Measurements from ENCODE around the gene NCKAP5. TPM values are rescaled to one million over a fixed set of nuclear protein-coding genes. Genes with fewer than 3 reads are reported as not detected.
A peak's percentile ranks its signal among the peaks of the same experiment; 100 is the strongest.

NCKAP5 gene
- total and polyA plus RNA-seq, 2 of the 8 experiments (the other 6 are each of a cell fraction or from before 2014, with no cell fraction given), result 0.27 to 0.86 TPM

- WGBS, 2 experiments (ENCODE audit: extremely low coverage in 1 of 2, insufficient coverage in 1 of 2, insufficient read length in 1 of 2, insufficient replicate concordance in 2 of 2, low coverage in 1 of 2, low lambda C conversion rate in 2 of 2, missing lambda C conversion rate in 1 of 2), result 67% methylated on average over 4 of the region's 4 CpGs; no CpG with 5 or more reads in 1 of the 2 experiments
- no peak overlapping the region for H3K27ac ChIP-seq (ENCODE audit: low read depth, low read length)
- no peaks in the 10 kb centered on the region for H3K79me2 ChIP-seq (ENCODE audit: control insufficient read depth in 1 of 2, insufficient read depth in 2 of 2, low read length in 2 of 2)
- no peak overlapping the region for H3K14ac ChIP-seq (ENCODE audit: insufficient read length)
- H4K5ac ChIP-seq (ENCODE audit: insufficient read length, low read depth, low read length), result no peak overlapping the region
- no peak overlapping the region for H4K8ac ChIP-seq (ENCODE audit: extremely low read depth, insufficient read depth, low read length)
- ChIA-PET CTCF (ENCODE audit: partially characterized antibody) (no interaction called here), POLR2A (ENCODE audit: partially characterized antibody) (no interaction called here)
- no peaks in the 10 kb centered on the region; a peak in 1 of 7 replicates for H3K27me3 ChIP-seq (replicated peaks in 1 of 4; ENCODE audit: control insufficient read depth in 3 of 4, extremely low read depth in 1 of 4, insufficient read depth in 3 of 4, low read length in 3 of 4)
- H3K4me2 ChIP-seq (ENCODE audit: insufficient read depth in 1 of 2, low read depth in 2 of 2, low read length in 2 of 2), result no peak overlapping the region
- H3K56ac ChIP-seq (replicated peaks; ENCODE audit: insufficient read length, low read depth, low read length), result no peak overlapping the region
- no peak overlapping the region for H2AFZ ChIP-seq (ENCODE audit: low read length)
- no peak overlapping the region for H3K9ac ChIP-seq (replicated peaks in 1 of 4; ENCODE audit: extremely low read depth in 1 of 4, low read depth in 3 of 4, low read length in 3 of 4)
- peak overlapping the region; percentile 28; the same call in 1 of the 2 replicates for H2BK12ac ChIP-seq (ENCODE audit: low read depth, low read length)
- H3K9me3 ChIP-seq (ENCODE audit: insufficient read depth in 2 of 2, low read depth in 1 of 2, low read length in 1 of 2), result no peaks in the 10 kb centered on the region
- peaks cover 0 to 17% (median 6%) of the 10 kb centered on the region in 4 experiments; a peak in 6 of 7 replicates for H3K4me1 ChIP-seq (replicated peaks in 1 of 4; ENCODE audit: control insufficient read depth in 3 of 4, insufficient read depth in 4 of 4, low read length in 3 of 4)
- H2AK5ac ChIP-seq (ENCODE audit: low read depth, low read length), result 0 out of 2 replicates have a peak overlapping the region, but pooled peaks have one; percentile 1
- H3K4ac ChIP-seq (replicated peaks; ENCODE audit: insufficient read length, low read depth, low read length), result peak overlapping the region; percentile 2
- no peak overlapping the region for H2BK5ac ChIP-seq (ENCODE audit: low read depth, low read length)
- FAIRE-seq (peak; percentile 68), DNase-seq (ENCODE audit: low read depth in 1 of 2, low spot score in 2 of 2) (peak in 1 of 2 experiments; percentile 43)
- H3K23ac ChIP-seq (ENCODE audit: insufficient read length), result no peak overlapping the region
- no peak overlapping the region for H3K4me3 ChIP-seq (ENCODE audit: extremely low read depth in 1 of 4, insufficient read depth in 2 of 4, low read depth in 3 of 4, low read length in 4 of 4)
- H4K91ac ChIP-seq (replicated peaks; ENCODE audit: insufficient read length, low read length), result no peak overlapping the region
- no peak overlapping the region for H3K18ac ChIP-seq (ENCODE audit: extremely low read depth, low read length)
- H3K36me3 ChIP-seq (ENCODE audit: control insufficient read depth in 2 of 4, insufficient read depth in 4 of 4, low read length in 3 of 4), result no peaks in the 10 kb centered on the region
- no peaks in the 10 kb centered on the region for H4K20me1 ChIP-seq (replicated peaks in 1 of 2; ENCODE audit: control insufficient read depth in 1 of 2, insufficient read depth in 2 of 2, low read length in 2 of 2)
- TF ChIP-seq, protein P1, sequence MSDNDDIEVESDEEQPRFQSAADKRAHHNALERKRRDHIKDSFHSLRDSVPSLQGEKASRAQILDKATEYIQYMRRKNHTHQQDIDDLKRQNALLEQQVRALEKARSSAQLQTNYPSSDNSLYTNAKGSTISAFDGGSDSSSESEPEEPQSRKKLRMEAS (IDR thresholded peaks at IDR 0.05), result 0 out of 2 replicates have a peak, but pooled peaks have one; percentile 34
- TF ChIP-seq TCF12 (IDR thresholded peaks at IDR 0.05; ENCODE audit: low read depth, low read length) (0 out of 2 replicates have a peak, but pooled peaks have one; percentile 67), CTBP2 (IDR thresholded peaks at IDR 0.05; ENCODE audit: borderline replicate concordance, insufficient read depth, insufficient read length, low read length) (no peak)
- H3K79me1 ChIP-seq (ENCODE audit: low read depth, low read length), result no peaks in the 10 kb centered on the region
- no peaks in the 10 kb centered on the region; the same call in 1 of the 2 replicates for H3K23me2 ChIP-seq (ENCODE audit: low read depth, low read length)
- H2BK20ac ChIP-seq (ENCODE audit: low read length), result no peak overlapping the region; the same call in 1 of the 2 replicates
- no peak overlapping the region for H2BK15ac ChIP-seq (ENCODE audit: low read length)
- H2BK120ac ChIP-seq (replicated peaks; ENCODE audit: low read depth, low read length), result no peak overlapping the region
These were observed 429.6 kb downstream of the NCKAP5 start for GRCh38 chr2:133138693-133139092.
